Ovary (tissue), 9 donors: ENCODE measurements around the gene TRIM33. TPM values are rescaled to one million over a fixed set of nuclear protein-coding genes. Genes with fewer than 3 reads are reported as not detected.

Experiments
- DNase-seq, 5 donors: peaks; one replicate each; pipeline ENCODE4 v3.0.0-alpha.2; 2019 to 2020
- H3K27ac ChIP-seq, 2 donors: fragments of 200-600 bp; one replicate each; pipeline versions ENCODE4 v1.5.1 to v1.8.0; 2019 to 2022
- H3K27me3 ChIP-seq: fragments of 200-600 bp; one replicate; pipeline ENCODE4 v1.8.0; 2022
- H3K36me3 ChIP-seq: fragments of 200-600 bp; sonication (generic); one replicate; pipeline ENCODE4 v1.5.1; 2019
- H3K4me1 ChIP-seq: one replicate; pipeline ENCODE4 v1.8.1; 2013; ENCODE audit warnings: mild to moderate bottlenecking, moderate library complexity; ENCODE audit not compliant: insufficient read depth
- H3K4me3 ChIP-seq: fragments of 200-600 bp; sonication (generic); one replicate; pipeline ENCODE4 v1.5.1; 2017
- H3K9me3 ChIP-seq, 2 donors: fragments of 200-600 bp in 1 of 2; sonication (generic) in 1 of 2; one replicate each; pipeline versions ENCODE4 v1.5.1 to v1.8.1; 2013 to 2019; ENCODE audit warnings: mild to moderate bottlenecking in 1 of 2, moderate library complexity in 1 of 2
- CTCF ChIP-seq, 3 donors: fragments of 450-650 bp in 2 of 3; fragments of 200-600 bp in 1 of 3; IDR thresholded peaks; one replicate each; pipeline versions ENCODE4 v1.5.1 to v1.8.0; 2016 to 2022; ENCODE audit warnings: antibody characterized with exemption in 3 of 3, mild to moderate bottlenecking in 1 of 3
- EP300 ChIP-seq: sonication (generic); formaldehyde crosslinking; IDR thresholded peaks from one replicate; pipeline ENCODE4 v1.6.1; 2017; ENCODE audit warnings: antibody characterized with exemption
- POLR2A ChIP-seq: fragments of 450-650 bp; IDR thresholded peaks from one replicate; pipeline ENCODE4 v1.6.1; 2017; ENCODE audit warnings: antibody characterized with exemption, mild to moderate bottlenecking, moderate library complexity
- WGBS, 3 donors: extraction: QIAGEN DNeasy Blood & Tissue Kit in 1 of 3; methylation state at CpG; one replicate each; pipeline versions ENCODE4 v1.1.5 to v1.1.7; 2013 to 2017; 5-methylcytosine and 5-hydroxymethylcytosine counted together
- intact Hi-C, 4 donors: fragments of 100-400 bp; cut with DNase I; formaldehyde crosslinking; loops; one replicate each; pipeline versions ENCODE4 v1.11.0 to v1.15.1; 2022 to 2023
- polyA plus RNA-seq, 2 donors: library from polyadenylated mRNA; stranded (reverse); fragments of 200-250 nt in 1 of 2; fragments of 350-450 nt in 1 of 2; fragmentation: Illumina TruSeq in 1 of 2; extraction: RNeasy Lipid Tissue Mini Kit (QIAGEN cat#74804) in 1 of 2; gene quantifications; one replicate each; pipeline ENCODE4 v1.2.3, GENCODE V29; 2013 to 2014
- total RNA-seq, 7 donors: library from RNA; depleted of rRNA in 2 of 7; stranded (reverse); fragments of >200 nt in 2 of 7; fragmentation: NEBNext Ultra II Directional in 3 of 7; extraction: Animal tissue kit (Norgen Biotek cat#: 25700) in 3 of 7; gene quantifications; one replicate each; pipeline versions ENCODE4 v1.1.0 to v1.2.4, GENCODE V29; 2016 to 2023
- donor health status: DM: no; HTN: no; CAD: no; lungs with moderate emphysema.
- donor health status: DM: no; HTN: no; CAD: no.
- donor health status: Bipolar disorder and iron deficiency.
- donor health status: DM: yes; HTN: yes; CAD: no.
- donor health status: DM: no; HTN: no; CAD: no.
- donor health status: DM: yes; HTN: yes; CAD: no.

TRIM33 gene
- total and polyA plus RNA-seq, 9 donors, result 11.1 to 49.6 (median 38.3) TPM

- DNase-seq, result no peak
- Histone ChIP-seq H3K36me3 (no peaks in the 10 kb centered on the region), H3K27me3 (no peaks in the 10 kb centered on the region), H3K4me1 (peaks cover 1% of the 10 kb centered on the region), H3K9me3 (no peaks in the 10 kb centered on the region), H3K4me3 (no peak overlapping the region), H3K27ac (no peak overlapping the region)
- 47 to 79% (median 64%) methylated on average over 1 of the region's 1 CpG for WGBS, 3 donors
- intact Hi-C loops, result no loop called here
- TF ChIP-seq POLR2A, result no peak
- TF ChIP-seq EP300, result no peak
- no peak for TF ChIP-seq CTCF (IDR thresholded peaks at IDR 0.05)
These were observed 14.9 kb downstream of the TRIM33 start for GRCh38 chr1:114496089-114496488.

GRCh38 chr1:114495486-114495885 is 15.5 kb downstream of the TRIM33 start:
- Histone ChIP-seq H3K36me3 (no peaks in the 10 kb centered on the region), H3K4me1 (peaks cover 1% of the 10 kb centered on the region), H3K9me3 (no peaks in the 10 kb centered on the region), H3K27me3 (no peaks in the 10 kb centered on the region), H3K27ac (no peak overlapping the region), H3K4me3 (no peak overlapping the region)
- intact Hi-C loops, result no loop called here
- 13 to 25% (median 16%) methylated on average over 2 of the region's 2 CpGs for WGBS, 3 donors
- no peak for DNase-seq
- TF ChIP-seq EP300, result no peak
- TF ChIP-seq CTCF (IDR thresholded peaks at IDR 0.05), result no peak
- TF ChIP-seq POLR2A, result no peak

GRCh38 chr1:114492978-114493377 is 18.0 kb downstream of the TRIM33 start:
- H3K27me3 ChIP-seq, result no peaks in the 10 kb centered on the region
- no peaks in the 10 kb centered on the region for H3K4me1 ChIP-seq
- H3K27ac ChIP-seq, result no peak overlapping the region
- H3K9me3 ChIP-seq, result no peaks in the 10 kb centered on the region
- H3K36me3 ChIP-seq, result no peaks in the 10 kb centered on the region
- no peak overlapping the region for H3K4me3 ChIP-seq
- WGBS, 3 donors, result 84 to 94% (median 91%) methylated on average over 1 of the region's 1 CpG
- TF ChIP-seq EP300 (no peak), POLR2A (no peak), CTCF (IDR thresholded peaks at IDR 0.05) (no peak)
- no peak for DNase-seq
- intact Hi-C loops, result no loop called here

DNA sequence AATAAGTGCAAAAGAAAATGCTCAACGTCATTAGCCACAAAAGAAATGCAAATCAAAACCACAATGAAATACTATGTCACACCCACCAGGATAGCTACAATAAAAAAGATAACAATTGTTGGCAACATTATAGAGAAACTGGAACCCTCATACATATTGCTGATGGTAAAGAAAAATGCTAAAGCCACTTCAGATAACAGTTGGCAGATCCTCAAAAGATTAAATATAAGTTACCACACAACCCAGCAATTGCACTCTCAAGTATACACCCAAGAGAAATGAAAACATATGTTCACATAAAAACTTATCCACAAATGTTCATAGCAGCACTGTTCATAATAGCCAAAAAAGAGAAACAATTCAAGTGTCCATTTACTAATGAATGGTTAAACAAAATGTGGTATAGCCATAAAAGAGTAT is 20.7 kb downstream of the TRIM33 start:
- no peaks in the 10 kb centered on the region for H3K36me3 ChIP-seq
- no peak overlapping the region for H3K4me3 ChIP-seq
- no peaks in the 10 kb centered on the region for H3K9me3 ChIP-seq
- no peaks in the 10 kb centered on the region for H3K27me3 ChIP-seq
- no peak for TF ChIP-seq EP300
- no peak for TF ChIP-seq POLR2A
- TF ChIP-seq CTCF (IDR thresholded peaks at IDR 0.05), result no peak
- H3K4me1 ChIP-seq, result no peaks in the 10 kb centered on the region
- no peak for DNase-seq
- H3K27ac ChIP-seq, result no peak overlapping the region
- WGBS, 3 donors, result 49 to 83% (median 51%) methylated on average over 1 of the region's 1 CpG
- intact Hi-C loops, result no loop called here

DNA sequence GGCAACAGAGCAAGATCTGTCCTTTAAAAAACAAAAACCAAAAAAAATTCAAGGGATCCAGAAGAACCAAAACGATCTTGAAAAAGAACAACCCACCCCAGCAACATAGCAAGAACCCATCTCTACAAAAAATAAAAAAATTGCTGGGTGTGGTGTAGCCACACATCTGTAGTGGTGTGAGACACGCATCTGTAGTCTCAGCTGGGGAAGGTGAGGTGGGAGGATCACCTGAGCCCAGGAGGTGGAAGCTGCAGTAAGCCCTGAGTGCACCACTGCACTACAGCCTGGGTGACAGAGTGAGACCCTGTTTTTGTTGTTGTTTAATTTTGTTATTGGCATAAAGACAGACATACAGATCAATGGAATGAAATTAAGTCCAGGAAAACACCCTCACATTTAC is 22.3 kb downstream of the TRIM33 start:
- no peak for DNase-seq
- no peak overlapping the region for H3K27ac ChIP-seq
- no peaks in the 10 kb centered on the region for H3K4me1 ChIP-seq
- H3K9me3 ChIP-seq, result no peaks in the 10 kb centered on the region
- H3K27me3 ChIP-seq, result no peaks in the 10 kb centered on the region
- 86 to 87% (median 87%) methylated on average over 2 of the region's 2 CpGs for WGBS, 3 donors
- TF ChIP-seq CTCF (IDR thresholded peaks at IDR 0.05), result no peak
- TF ChIP-seq POLR2A, result no peak
- TF ChIP-seq EP300, result no peak
- no peaks in the 10 kb centered on the region for H3K36me3 ChIP-seq
- intact Hi-C loops, result no loop called here
- H3K4me3 ChIP-seq, result no peak overlapping the region
